Hematopoietic multipotent progenitor cell treated with erythropoietin and hydrocortisone succinate and interleukin-3 and kit ligand, for 8 days (in vitro differentiated cells): ENCODE data around the gene SLC25A10.

Experiments
- DNase-seq: peaks from one replicate; pipeline ENCODE4 v3.0.0-alpha.2; 2015

SLC25A10 gene

GRCh38 chr17:81706757-81707624 lies 5.1 kb upstream of the SLC25A10 start:
- DNase-seq = no peak

GRCh38 chr17:81707725-81708646 lies 4.1 kb upstream of the SLC25A10 start:
- no peak for DNase-seq

DNA sequence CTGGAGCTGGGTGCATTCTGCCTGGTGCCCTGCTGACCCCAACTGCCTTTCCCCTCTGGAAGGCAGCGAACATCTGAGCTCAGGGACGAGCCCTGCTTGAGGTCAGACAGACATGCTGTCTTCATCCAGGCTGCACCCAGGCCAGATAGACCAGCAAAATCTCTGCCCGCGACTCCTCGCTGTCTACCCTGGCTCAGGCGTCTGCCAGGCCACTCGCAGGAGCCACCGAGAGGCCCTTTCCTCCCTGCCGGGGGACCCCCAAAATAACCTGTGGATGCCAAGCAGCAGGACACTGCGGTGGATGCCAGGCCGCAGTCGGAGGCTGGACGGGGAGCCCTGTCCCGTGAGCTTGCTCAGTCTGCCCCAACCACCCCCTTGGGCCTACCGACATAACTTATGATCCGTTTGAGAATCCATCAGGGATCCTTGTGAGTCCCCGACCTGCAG lies 3.3 kb upstream of the SLC25A10 start:
- no peak for DNase-seq

DNA sequence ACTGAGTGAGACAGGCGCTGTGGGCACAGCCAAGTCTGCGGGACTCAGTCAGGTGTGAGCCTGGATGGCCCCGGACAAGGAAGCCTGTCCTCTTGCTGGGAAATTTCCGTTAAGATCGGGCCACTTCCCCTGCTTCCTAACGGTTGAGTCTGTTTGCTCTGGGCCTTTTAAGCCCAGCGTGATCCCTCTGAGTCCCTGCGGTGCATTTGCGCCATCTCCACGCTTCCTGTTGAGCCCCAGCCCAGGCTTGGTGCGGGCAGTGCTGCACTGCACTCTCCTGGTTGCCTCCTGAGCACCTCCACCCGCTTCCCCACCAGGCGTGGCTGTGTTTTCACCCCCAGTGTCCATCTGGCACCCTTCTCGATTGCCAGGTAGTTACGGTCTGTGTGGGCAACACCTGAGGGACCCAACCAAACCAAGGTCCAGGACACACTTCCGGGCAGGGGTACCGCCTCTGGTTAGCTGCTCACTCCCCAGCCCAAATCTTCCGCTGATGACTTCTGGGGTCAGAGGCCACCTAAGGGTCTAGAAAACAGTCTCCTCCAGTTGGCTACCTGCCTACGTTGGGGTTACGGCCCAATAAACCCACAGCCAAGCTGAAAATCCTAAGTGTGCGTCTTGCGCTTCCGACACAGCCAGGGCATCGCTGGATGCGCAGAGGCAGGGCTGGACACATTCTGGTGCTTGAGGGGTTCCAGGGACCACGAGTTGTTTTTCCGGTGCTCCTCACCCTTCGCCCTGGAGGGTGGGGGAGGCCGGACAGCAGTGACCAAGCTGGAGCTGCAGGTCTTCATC lies 1.4 kb upstream of the SLC25A10 start:
- DNase-seq = peak; percentile 28

- no peak for DNase-seq
Observed at GRCh38 chr17:81712468-81713003, 452 bp downstream of the SLC25A10 start.

- no peak for DNase-seq
Observed at GRCh38 chr17:81713004-81713555, 996 bp downstream of the SLC25A10 start.

GRCh38 chr17:81713556-81714411 lies 1.7 kb downstream of the SLC25A10 start:
- DNase-seq = peak; percentile 36

- DNase-seq = no peak
Observed at GRCh38 chr17:81714412-81715106, 2.5 kb downstream of the SLC25A10 start.

DNA sequence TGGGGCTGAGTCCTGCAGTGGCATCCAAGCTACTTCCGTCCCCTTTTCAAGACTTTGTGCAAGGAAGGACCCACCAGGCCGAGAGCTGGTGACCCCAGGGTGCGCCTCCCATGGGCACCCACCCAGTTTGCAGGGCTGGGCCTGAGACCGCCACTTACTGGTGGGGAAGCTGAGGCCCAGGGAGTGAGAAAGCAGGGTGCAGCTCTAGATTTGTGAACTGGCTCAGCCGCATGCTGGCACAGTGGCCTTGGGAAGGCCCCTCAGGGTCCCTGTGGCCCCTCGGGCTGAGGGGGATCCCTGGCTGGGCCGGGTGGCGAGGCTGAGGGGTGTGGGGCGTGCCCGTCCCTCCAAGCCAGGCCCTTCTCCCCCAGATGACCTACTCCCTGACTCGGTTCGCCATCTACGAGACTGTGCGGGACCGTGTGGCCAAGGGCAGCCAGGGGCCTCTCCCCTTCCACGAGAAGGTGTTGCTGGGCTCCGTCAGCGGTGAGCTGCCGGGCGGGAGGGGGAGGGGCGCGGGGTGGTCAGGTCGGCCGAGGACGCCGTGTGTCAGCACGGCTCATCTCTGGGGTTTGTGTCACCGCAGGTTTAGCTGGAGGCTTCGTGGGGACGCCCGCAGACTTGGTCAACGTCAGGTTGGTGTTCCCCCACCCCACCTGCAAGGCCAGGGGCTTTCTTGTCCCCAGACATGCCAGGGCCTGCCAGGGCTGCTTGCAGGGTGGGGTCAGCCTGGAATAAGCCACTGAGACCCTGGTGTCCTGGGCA lies 3.2 kb downstream of the SLC25A10 start:
- no peak for DNase-seq

- DNase-seq = no peak
Observed at GRCh38 chr17:81715872-81716673, 4.0 kb downstream of the SLC25A10 start.

DNA sequence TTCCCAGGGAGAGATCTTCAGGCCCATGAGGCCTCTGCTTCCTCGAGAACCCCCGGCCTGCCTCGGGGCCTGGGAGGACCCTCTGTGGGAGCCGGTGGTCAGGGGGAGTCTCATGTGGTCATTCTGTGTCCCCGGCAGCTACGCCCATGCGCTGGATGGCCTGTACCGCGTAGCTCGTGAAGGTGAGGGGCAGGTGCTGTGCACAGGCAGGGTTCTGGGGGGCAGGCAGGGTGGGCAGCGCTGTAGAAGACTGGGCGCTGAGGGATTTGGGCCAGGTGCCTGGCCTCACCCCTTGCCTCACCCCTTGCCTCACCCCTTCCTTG lies 4.6 kb downstream of the SLC25A10 start:
- DNase-seq = no peak

DNA sequence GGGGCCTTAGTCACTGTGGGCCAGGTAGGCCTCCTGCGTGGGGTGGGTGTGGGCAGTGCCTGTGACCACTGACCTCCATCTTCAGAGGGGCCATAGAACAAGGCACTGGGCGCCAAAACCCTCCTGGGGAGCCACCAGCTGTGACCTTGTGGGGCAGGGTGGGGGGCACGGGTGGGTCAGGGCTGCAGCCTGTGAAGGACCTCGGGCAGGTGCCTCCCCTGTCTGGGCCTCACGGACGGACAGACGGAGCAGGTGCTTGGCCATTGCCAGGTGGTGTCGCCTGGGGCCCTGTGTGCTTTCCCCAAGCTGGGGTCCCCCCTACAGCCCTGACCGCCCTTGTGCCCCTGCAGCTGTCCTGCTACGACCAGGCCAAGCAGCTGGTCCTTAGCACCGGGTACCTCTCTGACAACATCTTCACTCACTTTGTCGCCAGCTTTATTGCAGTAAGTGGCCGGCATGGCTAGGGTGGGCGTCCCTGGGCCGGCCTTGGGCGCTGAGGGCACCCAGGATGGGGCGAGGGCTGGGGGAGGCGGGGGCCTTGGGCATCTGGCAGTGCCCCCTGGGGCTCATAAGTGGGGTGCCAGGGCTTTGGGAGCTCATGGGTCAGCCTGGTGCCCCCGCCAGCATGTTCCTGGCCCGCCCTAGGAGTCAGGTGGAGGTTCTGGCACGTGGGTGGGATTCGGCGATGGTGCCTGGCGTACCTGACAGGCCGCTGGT lies 5.1 kb downstream of the SLC25A10 start:
- DNase-seq = no peak

GRCh38 chr17:81717766-81718089 lies 5.6 kb downstream of the SLC25A10 start:
- no peak for DNase-seq

DNA sequence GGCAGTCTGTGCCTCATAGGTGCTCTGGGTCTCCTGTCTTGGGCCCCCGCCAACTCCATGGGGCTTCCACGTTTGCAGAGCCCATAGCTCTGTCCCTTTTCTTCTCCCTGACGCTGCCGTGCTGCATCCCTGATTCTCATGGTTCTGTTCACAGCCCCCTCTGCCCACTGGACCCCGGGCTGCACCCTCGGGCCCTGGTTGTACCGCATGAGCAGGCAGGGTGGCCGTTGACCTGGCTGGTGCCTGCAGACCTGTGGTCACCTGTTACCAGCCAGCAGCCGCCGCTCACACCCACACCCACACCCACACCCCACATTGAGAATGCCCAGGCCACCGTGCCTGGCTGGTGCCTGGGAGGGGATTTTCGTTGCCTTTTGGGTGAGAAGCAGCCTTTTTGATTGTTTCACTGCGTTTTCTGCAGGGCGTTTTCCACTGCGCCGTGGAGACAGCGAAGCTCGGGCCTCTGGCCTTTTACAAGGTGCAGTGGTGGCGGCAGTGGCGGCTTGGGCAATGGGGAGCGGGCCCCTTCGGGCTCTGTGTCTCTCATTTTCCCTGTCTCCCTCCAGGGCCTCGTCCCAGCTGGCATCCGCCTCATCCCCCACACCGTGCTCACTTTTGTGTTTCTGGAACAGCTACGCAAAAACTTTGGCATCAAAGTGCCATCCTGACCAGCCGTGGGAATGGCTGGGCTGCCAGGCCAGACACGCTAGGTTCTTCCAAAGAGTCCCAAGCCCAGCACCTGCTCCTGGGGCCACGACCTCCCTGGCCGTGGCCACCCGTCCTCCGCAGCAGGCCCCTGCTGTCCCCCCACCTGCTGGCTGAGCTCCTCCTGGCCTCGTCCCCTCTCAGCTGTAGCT lies 7.6 kb downstream of the SLC25A10 start:
- no peak for DNase-seq

GRCh38 chr17:81720267-81721071 lies 8.4 kb downstream of the SLC25A10 start:
- no peak for DNase-seq
